Mucosa of gallbladder (tissue), 1 donor: ENCODE data around the gene SEMA6B. TPM values are rescaled to one million over a fixed set of nuclear protein-coding genes. Genes with fewer than 3 reads are reported as not detected.
"Not testable (repeated sequence)": the region's sequence is repeated elsewhere in the genome, so short reads cannot be mapped to it uniquely, and the experiment has no call there.

Experiments
- DNase-seq: peaks from one replicate; pipeline ENCODE4 v3.0.0-alpha.2; 2020; ENCODE audit warnings: low spot score
- total RNA-seq: library from RNA; stranded (reverse); gene quantifications from one replicate; pipeline ENCODE4 v1.2.1, GENCODE V29; 2021
- donor health status: DM: no; HTN: no; CAD: no.

The SEMA6B gene
- total RNA-seq, 1 donor from 2014 or later: 5.0 TPM

- DNase-seq: peak; percentile 46
Observed at GRCh38 chr19:4547303-4548237, 11.9 kb downstream of the SEMA6B start.

- no peak for DNase-seq
Observed at GRCh38 chr19:4543842-4544647, 15.4 kb downstream of the SEMA6B start.

DNA sequence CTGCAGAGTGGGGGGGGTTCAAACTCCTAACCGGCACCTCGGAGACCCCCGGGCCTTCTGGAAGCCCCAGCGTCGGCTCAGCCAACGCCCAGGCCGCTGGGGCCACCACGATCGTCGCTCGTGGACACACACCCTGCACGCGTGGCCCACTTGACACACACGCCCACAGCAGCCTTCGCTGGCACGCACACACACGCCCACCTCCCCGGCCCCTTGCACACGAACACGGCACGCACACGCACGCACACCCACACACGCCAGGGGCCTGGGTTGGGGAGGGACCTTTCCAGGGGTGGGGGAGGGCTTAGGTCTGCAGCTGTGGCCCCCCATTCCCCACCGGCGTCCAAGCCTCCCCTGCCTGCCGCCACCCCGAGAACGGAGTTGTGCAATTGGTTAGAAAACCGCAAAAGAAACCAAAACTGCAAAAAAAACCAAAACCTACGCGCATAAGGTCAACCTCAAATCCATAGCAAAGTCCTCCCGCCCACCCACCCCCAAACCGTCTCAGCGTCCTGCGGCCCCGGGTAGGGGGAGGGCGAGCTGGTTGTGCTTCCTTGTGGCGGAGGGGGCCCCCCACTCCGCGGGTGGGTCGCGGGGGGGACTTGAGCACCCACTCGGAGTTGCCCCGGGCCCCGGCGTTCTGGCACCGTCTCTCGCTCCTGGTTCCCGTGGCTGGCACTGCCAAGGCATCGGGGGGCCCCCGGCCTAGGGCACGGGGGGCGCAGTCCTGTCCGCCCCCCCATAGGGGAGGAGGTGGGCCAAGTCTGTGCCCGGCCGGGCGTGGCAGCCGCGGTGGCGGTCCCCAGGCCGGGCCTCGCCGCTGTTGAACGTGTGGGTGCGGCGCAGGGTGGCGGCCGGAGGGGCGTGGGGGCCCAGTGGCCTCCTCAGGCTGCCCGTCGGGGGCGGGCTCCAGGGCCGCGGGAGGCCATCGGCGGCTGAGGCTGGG, 16.3 kb downstream of the SEMA6B start:
- DNase-seq: no peak

- DNase-seq: not testable (repeated sequence)
Observed at GRCh38 chr19:4541806-4542145, 17.7 kb downstream of the SEMA6B start.

DNA sequence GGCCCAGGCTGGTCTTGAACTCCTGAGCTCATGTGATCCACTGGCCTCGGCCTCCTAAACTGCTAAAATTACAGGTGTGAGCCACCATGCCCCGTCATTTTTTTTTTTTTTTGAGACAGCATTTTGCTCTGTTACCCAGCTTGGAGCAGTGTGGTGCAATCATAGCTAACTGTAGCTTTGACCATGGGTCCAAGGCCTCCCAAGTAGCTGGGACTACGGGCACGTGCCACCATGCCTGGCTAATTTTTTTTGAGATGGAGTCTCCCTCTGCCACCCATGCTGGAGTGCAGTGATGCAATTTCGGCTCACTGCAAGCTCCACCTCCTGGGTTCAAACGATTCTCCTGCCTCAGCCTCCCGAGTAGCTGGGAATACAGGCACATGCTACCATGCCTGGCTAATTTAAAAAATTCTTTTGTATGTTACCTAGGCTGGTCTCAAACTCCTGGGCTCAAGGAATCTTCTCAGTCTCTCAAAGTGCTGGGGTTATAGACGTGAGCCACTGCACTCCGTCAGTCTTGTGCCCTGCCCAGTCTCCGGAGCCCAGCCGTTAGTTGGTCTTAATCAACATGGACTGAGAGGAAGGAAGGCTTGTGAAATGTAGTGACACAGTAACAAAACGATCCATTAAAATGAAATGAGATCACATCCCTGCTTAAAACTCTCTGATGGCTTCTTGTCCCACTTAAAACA, 18.2 kb downstream of the SEMA6B start:
- no peak for DNase-seq

DNA sequence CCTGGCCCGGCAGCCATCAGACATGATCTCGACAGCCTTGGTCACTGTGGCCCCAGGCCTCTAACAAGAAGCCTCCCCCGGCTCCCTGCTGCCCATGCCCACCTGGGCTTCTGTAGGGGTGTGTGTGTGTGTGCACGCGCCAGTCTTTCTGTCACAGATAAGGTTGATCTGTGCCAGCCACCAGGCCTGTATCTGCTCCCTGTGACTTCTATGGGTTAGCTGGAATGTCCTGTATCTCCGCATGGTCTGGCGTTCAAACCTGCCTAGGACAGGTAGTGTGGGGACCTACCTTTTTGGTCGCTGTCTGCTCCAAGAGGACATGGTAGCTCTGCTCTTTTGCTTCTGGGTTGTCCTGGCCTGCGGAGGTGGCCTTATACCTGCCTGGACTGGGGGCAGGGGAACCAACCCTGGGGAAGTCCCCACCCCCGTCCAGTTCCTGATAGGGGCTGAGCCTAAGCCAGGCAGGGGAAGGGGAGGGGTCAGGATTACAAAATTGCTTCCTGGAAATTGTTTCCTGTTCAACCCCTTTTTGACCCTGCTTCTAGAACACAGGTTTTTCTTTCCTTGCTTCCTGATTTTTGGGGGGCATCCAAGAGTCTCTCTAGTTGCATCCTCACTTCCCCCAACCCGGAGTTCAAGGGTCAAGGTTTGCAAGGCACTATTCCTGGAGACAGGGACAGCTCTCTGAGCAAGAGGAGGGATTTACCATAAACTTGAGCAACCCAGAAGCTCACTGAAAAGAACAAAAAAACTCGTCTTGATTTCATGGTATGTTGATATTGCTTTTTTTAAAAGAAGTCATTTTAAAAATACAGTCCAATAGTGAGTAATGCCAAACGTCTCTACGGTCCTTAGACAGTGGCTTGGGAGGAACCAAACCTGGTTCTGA, 19.5 kb downstream of the SEMA6B start, which contains the start of gene LRG1:
TSS of gene LRG1 (minus strand) at position 344 of the 889 bp plus-strand sequence. CDS start at position 321, 23 bp downstream.
- peak; percentile 71 for DNase-seq

- no peak for DNase-seq
Observed at GRCh38 chr19:4539169-4539692, 20.3 kb downstream of the SEMA6B start.

- no peak for DNase-seq
Observed at GRCh38 chr19:4538601-4538954, 20.9 kb downstream of the SEMA6B start.

GRCh38 chr19:4537953-4538600, 21.4 kb downstream of the SEMA6B start:
- DNase-seq: no peak

- no peak for DNase-seq
Observed at GRCh38 chr19:4536798-4537197, 22.7 kb downstream of the SEMA6B start.

DNA sequence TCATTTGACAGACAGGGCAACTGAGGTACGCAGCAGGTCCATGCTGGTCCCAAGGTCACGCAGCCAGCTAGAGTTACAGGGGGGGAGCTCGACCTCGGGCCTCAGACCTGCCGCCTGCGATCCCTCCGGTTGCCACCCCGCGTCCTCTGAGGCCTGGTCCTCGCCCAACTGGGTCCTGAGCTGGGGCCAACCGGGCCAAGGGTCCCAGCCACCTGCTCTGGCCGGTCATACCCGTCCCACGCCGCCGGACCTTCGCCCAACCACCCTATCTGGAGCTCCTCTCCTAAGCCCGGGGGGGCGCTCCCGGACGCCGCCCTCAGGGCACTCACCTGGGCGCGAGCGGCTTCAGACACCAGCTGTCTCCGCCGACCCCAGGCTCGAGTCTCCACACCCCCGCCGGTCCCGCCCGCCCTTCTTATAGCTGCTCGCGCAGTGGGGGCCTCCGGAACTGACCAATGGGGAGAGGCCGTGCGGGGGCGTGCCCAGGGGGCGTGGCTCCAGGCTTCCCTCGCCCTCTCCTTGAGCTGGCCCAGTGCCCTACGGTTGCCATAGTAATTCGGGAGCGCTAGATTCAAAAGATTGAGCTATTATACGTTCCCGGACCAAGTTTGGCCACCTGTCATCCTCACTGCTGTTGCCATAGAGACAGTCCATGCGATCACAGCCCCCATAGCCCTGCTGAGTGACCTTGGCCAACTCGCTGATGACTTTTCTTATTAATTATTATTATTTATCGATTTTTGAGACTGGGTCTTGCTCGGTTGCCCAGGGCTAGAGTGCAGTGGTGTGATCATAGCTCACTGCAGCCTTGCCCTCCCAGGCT, 24.4 kb downstream of the SEMA6B start, which contains the start of gene PLIN5:
TSS of gene PLIN5 (minus strand) at position 389 of the 823 bp plus-strand sequence. CDS start 1,150 bp downstream, outside the sequence.
- peak; percentile 64 for DNase-seq

DNA sequence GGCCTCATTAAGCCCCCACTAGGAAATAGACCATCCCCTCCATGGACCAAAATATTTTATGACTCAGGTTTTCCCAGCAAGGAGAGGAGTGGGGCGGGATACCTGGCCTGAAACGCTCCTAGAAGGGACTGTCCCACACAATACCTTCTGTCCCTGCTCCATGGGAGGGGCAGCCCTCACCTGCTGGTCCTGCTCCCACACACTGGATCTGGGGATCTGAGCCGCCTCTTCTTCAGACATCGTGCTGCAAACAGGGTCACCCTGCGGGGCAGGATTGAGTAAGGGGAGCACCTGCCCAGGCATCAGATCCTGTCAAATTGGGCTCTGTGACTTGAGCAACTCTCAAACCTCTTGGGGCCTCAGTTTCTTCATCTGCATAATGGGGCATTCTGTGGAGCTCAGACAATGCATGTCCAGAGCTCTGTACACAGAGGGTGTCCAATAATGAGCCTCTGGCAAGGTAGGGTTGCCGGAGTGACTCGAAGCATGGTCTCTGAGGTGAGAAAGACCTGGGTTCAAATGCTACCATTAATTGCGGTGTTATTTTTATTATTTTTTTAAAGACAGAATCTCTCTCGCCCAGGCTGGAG, 25.6 kb downstream of the SEMA6B start:
- no peak for DNase-seq

DNA sequence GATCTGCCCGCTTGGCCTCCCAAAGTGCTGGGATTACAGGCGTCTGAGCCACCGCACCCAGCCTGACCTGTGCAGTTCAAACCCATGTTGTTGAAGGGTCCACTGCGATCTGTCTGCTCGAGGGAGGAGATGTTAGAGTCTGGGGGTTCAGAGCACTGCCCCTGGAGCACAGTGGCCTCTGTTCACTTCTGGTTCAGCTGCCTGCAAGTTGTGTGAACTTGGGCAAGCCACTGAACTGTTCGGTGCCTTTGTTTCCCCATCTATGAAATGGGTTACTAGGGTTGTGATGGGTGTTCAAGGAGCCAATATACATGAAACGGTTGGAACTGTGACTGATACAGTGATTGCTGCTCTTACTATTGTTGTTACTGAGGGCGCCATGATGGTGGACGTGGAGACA, 26.1 kb downstream of the SEMA6B start:
- no peak for DNase-seq

- DNase-seq: peak; percentile 27
Observed at GRCh38 chr19:4531562-4532165, 27.8 kb downstream of the SEMA6B start.

DNA sequence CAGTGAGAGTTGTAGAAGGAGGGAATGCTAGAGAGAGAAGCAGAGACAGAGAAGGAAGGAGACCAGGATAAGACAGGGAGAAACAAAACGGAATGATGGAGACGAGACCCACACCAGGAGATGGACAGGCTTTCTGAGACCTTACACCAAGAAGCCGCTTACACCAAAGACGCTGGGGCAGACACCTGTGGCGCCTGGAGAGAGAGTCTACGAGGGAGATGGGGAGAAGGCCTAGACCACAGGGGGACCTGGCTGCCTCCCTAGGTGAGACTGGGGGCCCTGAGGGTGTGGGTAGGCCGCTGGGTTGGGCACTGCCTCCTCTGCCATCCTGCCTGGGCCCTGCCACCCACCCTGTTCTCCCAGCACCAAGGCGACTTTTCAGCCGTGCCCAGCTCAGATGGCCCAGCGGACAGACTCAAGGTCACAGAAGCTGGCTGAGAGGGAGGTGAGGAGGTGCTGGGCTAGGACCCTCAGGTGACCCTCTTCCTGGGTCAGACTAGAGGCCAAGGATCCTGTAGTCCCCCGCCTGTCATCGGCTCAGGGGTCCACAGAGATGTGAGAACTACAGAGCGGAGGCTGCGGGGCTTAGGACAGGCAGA, 29.5 kb downstream of the SEMA6B start:
- no peak for DNase-seq

GRCh38 chr19:4528843-4529242, 30.6 kb downstream of the SEMA6B start:
- no peak for DNase-seq

DNA sequence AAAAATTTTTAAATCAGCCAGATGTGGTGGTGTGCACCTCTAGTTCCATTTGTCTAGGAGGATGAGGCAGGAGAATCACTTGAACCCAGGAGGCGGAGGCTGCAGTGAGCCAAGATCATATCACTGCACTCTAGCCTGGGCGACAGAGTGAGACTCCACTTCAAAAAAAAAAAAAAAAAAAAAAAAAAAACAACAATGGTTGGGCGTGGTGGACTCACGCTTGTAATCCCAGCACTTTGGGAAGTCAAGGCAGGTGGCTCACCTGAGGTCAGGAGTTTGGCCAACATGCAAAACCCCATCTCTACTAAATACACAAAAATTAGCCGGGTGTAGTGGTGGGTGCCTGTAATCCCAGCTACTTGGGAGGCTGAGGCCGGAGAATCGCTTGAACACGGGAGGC, 32.1 kb downstream of the SEMA6B start:
- not testable (repeated sequence) for DNase-seq
